Measurements from ENCODE around the gene AMZ2.

GRCh38 chr17:68296217-68297191 lies 48.7 kb downstream of the AMZ2 start:
- TF ChIP-seq REST (IDR thresholded peaks at IDR 0.05; ENCODE audit: unreplicated experiment), result no peak
- no peak for TF ChIP-seq POLR2AphosphoS5 (IDR thresholded peaks at IDR 0.05; ENCODE audit: low read depth)
- TF ChIP-seq CTCF (conservative IDR thresholded peaks at IDR 0.05; ENCODE audit: low read depth in 2 of 2), result no peak
- no peak for TF ChIP-seq EZH2phosphoT487 (IDR thresholded peaks at IDR 0.05; ENCODE audit: unreplicated experiment)
- TF ChIP-seq EZH2 (IDR thresholded peaks at IDR 0.05; ENCODE audit: low read depth, unreplicated experiment), result no peak
- TF ChIP-seq CREB1 (CRISPR knock-in tag; IDR thresholded peaks at IDR 0.05; ENCODE audit: low read depth), result peak; percentile 15; the same call in 1 of the 2 replicates
- TF ChIP-seq ZNF114 (CRISPR knock-in tag; IDR thresholded peaks at IDR 0.05), result no peak
- TF ChIP-seq STAT1 (IDR thresholded peaks at IDR 0.05; ENCODE audit: unreplicated experiment), result no peak
- TF ChIP-seq JUNB (IDR thresholded peaks at IDR 0.05; ENCODE audit: unreplicated experiment), result no peak
- no peak for TF ChIP-seq ZNF331 (CRISPR knock-in tag; IDR thresholded peaks at IDR 0.05; ENCODE audit: low read depth)
- no peak for TF ChIP-seq ETS1 (IDR thresholded peaks at IDR 0.05)
- no peak for TF ChIP-seq NANOG (IDR thresholded peaks at IDR 0.05; ENCODE audit: borderline replicate concordance)
- TF ChIP-seq ZNF462 (CRISPR knock-in tag; IDR thresholded peaks at IDR 0.05), result peak; percentile 48

All from GM23338 (cell line).